GM12874 (cell line): ENCODE measurements around the gene PRDM11.

ENCODE experiments used
- CTCF ChIP-seq: IDR thresholded peaks from 2 replicates; pipeline ENCODE4 v1.5.1; 2011; ENCODE audit warnings: low read depth, mild to moderate bottlenecking, control low read depth, low read length, moderate library complexity; ENCODE audit not compliant: insufficient read depth

Gene PRDM11

DNA sequence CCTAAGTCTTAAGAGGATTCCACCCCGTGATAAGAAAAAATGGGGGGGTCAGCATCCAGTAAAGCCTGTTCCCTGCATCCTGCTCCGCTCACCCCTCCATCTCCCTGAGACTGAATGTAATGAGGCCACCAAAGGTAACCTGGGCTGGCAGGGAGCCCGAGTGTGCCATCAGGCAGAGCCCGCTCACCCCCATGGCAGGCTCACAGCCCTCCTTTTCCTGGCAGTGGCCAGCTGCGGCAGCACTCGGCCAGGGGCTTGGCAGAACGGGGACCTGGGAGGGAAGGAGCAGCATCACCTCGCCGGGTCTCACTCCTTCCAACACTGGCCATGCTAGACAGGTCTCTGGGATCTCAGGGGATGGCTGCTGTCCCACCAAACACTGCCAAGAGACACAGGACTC, 64.4 kb downstream of the PRDM11 start:
- no peak for TF ChIP-seq CTCF

- TF ChIP-seq CTCF, result no peak
Observed at GRCh38 chr11:45211732-45212131, 65.3 kb downstream of the PRDM11 start.

GRCh38 chr11:45212566-45213315, 66.3 kb downstream of the PRDM11 start:
- peak; percentile 18; the same call in 1 of the 2 replicates for TF ChIP-seq CTCF

GRCh38 chr11:45213316-45213665, 66.9 kb downstream of the PRDM11 start:
- no peak for TF ChIP-seq CTCF

DNA sequence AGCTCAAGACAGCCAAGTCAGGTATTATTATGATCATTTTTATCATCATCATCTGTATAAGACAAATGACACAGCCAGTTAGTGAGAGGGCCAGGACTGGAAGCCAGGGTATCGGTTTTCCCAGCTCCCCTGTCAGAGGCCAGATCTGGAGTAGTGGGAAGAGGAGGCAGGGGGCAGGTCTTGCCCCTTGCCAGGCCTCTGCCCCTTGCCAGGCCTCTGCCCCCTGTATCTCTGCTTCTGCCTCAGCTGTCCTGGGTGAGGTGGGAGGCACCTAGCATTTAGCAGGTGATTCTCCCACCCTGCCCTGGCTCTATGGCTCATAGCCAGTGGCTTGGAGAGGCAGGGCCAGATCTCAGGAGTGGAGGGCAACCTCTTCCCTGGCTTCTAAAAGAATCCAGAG, 67.3 kb downstream of the PRDM11 start:
- no peak for TF ChIP-seq CTCF

DNA sequence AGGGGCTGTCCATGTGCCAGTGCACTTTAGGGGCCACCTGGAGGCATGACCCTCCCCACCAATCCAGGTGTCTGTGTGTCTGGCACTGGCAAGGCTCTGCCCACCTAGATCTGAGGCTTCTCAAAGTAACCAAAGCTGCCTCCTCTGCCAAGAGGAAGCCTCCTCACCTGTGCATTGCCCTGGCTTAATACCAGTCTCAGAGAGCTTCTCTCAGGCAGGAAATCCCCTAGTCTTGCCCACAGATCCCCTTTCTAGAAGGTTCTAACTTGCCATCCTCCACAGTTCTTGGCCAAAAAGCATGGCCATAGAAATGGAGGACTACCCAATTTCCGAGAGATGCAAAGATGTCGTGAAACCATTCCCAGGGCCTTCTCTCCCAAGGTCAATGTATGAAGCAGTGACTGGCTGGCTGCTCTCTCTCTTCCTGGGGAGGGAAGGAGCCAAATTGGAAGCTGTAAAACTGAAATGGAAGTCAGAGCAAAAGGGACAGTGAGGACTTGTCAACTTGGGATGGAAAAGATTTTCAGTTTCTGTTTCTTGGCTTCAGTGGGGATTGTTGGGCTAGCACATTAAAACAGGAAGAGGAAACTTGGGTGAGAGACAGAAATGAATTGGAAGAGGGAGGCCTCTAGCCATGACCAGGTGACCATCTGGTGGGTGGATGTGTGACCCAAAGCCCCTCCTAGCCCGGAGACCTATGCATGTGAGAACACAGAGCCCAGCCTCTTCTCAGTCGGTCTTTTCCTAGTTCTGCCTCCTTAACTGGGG, 68.8 kb downstream of the PRDM11 start:
- TF ChIP-seq CTCF, result no peak

DNA sequence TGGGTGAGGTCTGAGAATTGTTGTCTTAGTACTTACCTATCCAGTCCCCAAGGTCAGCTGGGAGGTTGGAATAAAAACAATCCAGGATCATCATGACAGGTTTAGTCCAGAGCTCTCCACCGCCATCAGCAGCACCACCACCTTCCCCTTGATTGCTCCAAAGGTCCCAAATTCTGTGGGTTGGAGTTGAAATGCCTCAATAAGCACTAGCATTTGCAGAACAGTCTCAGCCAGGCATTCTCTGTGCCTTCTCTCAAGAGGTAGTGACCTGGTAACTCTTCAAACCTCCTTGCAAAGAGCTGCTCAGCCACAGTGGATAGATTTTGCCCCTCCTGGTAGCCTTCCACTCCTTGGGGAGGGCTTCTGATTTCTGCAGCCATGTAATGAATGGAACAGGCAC, 69.6 kb downstream of the PRDM11 start:
- TF ChIP-seq CTCF, result no peak
